DOHH2 (cell line): ENCODE data around the gene LCMT1.

Source experiments
- CTCF ChIP-seq: fragments of 200-600 bp; sonication (generic); IDR thresholded peaks from one replicate; pipeline ENCODE4 v1.5.1; 2014; ENCODE audit warnings: antibody characterized with exemption, mild to moderate bottlenecking, low read depth, low read length; ENCODE audit not compliant: poor library complexity, severe bottlenecking
- EZH2phosphoT487 ChIP-seq: fragments of 200-600 bp; sonication (generic); IDR thresholded peaks from 2 replicates; pipeline ENCODE4 v1.6.1; 2017; ENCODE audit warnings: borderline replicate concordance, mild to moderate bottlenecking, antibody characterized with exemption, low read length, moderate library complexity, mixed read lengths

- TF ChIP-seq CTCF (no peak), EZH2phosphoT487 (peak; percentile 49; the same call in 1 of the 2 replicates)
These were observed 44.6 kb upstream of the LCMT1 start for GRCh38 chr16:25066747-25067631.
